ENCODE data around the gene ESR1. TPM values are rescaled to one million over a fixed set of nuclear protein-coding genes. Genes with fewer than 3 reads are reported as not detected.
"Not testable (repeated sequence)": the region's sequence is repeated elsewhere in the genome, so short reads cannot be mapped to it uniquely, and the experiment has no call there.

ESR1 gene
- total and polyA plus RNA-seq, 2 donors (not counting 3 experiments of a cell fraction or from before 2014, with no cell fraction given) = 0.01 TPM; not detected in 1

DNA sequence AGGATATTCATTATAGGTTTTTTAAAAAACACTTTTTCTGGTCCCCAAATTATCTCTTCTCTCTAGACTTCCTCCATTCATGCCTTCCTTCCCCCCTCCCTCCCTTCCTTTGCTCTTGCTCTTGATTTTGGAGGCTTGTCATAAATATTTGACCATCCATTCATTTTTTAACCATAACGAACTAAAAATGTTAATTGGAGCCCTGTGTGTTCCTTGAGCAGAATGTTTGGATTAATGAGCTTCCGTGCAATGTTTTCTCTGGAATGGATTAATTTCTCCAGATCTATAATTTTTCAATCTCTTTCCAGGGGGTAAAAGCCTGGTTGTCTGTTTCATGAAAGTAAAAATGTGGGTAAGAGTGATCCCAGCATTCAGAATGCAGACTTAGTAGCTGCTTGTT lies 155.5 kb downstream of the ESR1 start:
- H3K4me3 ChIP-seq (replicated peaks in 1 of 3; ENCODE audit: insufficient read depth in 1 of 3, low read depth in 1 of 3, low read length in 3 of 3) = no peak overlapping the region
- no peak overlapping the region for H3K4me2 ChIP-seq (ENCODE audit: insufficient read depth, low read length)
- ChIA-PET POLR2A (no interaction called here), CTCF (interaction anchor here (1.2 kb wide), 1 partner anchor 162 kb away, joined by 5 read pairs; no protein-coding TSS in a partner anchor)
- H3K36me3 ChIP-seq (ENCODE audit: control insufficient read depth in 2 of 2, extremely low read depth in 1 of 2, insufficient read depth in 2 of 2, low read length in 2 of 2) = no peaks in the 10 kb centered on the region
- H3K9me1 ChIP-seq (replicated peaks; ENCODE audit: control insufficient read depth, extremely low read depth, insufficient read depth, low read length) = no peaks in the 10 kb centered on the region
- H3K27me3 ChIP-seq (ENCODE audit: control insufficient read depth in 2 of 2, insufficient read depth in 2 of 2, low read length in 2 of 2) = no peaks in the 10 kb centered on the region
- no peaks in the 10 kb centered on the region for H4K20me1 ChIP-seq (replicated peaks; ENCODE audit: control insufficient read depth, extremely low read depth, insufficient read depth, low read length)
- H3K27ac ChIP-seq (ENCODE audit: insufficient read depth, low read depth, low read length) = no peak overlapping the region
- H3K9ac ChIP-seq (replicated peaks; ENCODE audit: extremely low read depth, insufficient read depth, low read length) = no peak overlapping the region
- no peaks in the 10 kb centered on the region for H3K9me3 ChIP-seq (replicated peaks; ENCODE audit: control insufficient read depth, insufficient read depth, low read length)
- no peak for DNase-seq (ENCODE audit: low read depth, low spot score)
- no TSS peak for BruUV-seq (replicated peaks)
- no peaks in the 10 kb centered on the region for H3K4me1 ChIP-seq (ENCODE audit: control insufficient read depth, extremely low read depth, insufficient read depth, low read length)
- H2AFZ ChIP-seq (ENCODE audit: low read depth, low read length) = no peak overlapping the region
- H3K79me2 ChIP-seq (ENCODE audit: control insufficient read depth, insufficient read depth, low read length) = no peaks in the 10 kb centered on the region
- dilution Hi-C loops (cut with MboI; ENCODE audit: extremely low pct_ligation_motif_present, low sequenced_read_pairs) (no loop called here), intact Hi-C loops (cut with micrococcal nuclease) (no loop called here)
- no peak for FAIRE-seq
- no peak for TF ChIP-seq MYC (IDR thresholded peaks at IDR 0.05; ENCODE audit: low read depth, low read length)
- no peak for TF ChIP-seq FOS (IDR thresholded peaks at IDR 0.05; ENCODE audit: borderline replicate concordance, insufficient read depth, low read length)
- TF ChIP-seq, protein P1, sequence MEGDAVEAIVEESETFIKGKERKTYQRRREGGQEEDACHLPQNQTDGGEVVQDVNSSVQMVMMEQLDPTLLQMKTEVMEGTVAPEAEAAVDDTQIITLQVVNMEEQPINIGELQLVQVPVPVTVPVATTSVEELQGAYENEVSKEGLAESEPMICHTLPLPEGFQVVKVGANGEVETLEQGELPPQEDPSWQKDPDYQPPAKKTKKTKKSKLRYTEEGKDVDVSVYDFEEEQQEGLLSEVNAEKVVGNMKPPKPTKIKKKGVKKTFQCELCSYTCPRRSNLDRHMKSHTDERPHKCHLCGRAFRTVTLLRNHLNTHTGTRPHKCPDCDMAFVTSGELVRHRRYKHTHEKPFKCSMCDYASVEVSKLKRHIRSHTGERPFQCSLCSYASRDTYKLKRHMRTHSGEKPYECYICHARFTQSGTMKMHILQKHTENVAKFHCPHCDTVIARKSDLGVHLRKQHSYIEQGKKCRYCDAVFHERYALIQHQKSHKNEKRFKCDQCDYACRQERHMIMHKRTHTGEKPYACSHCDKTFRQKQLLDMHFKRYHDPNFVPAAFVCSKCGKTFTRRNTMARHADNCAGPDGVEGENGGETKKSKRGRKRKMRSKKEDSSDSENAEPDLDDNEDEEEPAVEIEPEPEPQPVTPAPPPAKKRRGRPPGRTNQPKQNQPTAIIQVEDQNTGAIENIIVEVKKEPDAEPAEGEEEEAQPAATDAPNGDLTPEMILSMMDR (IDR thresholded peaks at IDR 0.05; ENCODE audit: extremely low read depth in 1 of 2, insufficient read depth in 1 of 2, low read depth in 1 of 2, low read length in 2 of 2) = no peak
- TF ChIP-seq GATA2 (IDR thresholded peaks at IDR 0.05; ENCODE audit: insufficient read depth, insufficient read length, low read depth, low read length) = no peak
- TF ChIP-seq POLR2A (IDR thresholded peaks at IDR 0.05; ENCODE audit: low read depth, low read length) = no peak
- TF ChIP-seq EZH2 (IDR thresholded peaks at IDR 0.05; ENCODE audit: borderline replicate concordance, low read depth, low read length, severe bottlenecking) = no peak
- TF ChIP-seq, protein P2, sequence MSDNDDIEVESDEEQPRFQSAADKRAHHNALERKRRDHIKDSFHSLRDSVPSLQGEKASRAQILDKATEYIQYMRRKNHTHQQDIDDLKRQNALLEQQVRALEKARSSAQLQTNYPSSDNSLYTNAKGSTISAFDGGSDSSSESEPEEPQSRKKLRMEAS (IDR thresholded peaks at IDR 0.05; ENCODE audit: insufficient read depth, insufficient read length) = no peak
- no peak for TF ChIP-seq JUN (IDR thresholded peaks at IDR 0.05; ENCODE audit: borderline replicate concordance, insufficient read depth, insufficient read length, low read depth)
- no peak for TF ChIP-seq POLR2AphosphoS5 (IDR thresholded peaks at IDR 0.05; ENCODE audit: insufficient read depth, low read depth, low read length)

DNA sequence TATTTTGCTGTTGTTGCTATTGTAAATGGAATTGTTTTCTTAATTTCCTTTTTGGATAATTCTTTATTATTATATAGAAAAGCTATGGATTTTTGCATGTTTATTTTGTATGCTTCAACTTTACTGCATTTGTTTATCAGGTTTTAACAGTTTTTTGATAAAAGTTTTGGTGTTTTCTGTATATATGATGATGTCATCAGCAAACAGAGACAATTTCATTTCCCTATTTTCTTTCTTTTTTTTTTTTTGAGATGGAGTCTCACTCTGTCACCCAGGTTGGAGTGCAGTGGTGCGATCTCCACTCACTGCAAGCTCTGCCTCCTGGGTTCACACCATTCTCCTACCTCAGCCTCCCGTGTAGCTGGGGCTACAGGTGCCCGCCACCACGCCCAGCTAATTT lies 156.9 kb downstream of the ESR1 start:
- DNase-seq (ENCODE audit: low read depth, low spot score); H3K4me3 ChIP-seq (replicated peaks in 1 of 3; ENCODE audit: insufficient read depth in 1 of 3, low read depth in 1 of 3, low read length in 3 of 3); H3K27ac ChIP-seq (ENCODE audit: insufficient read depth, low read depth, low read length); H3K4me2 ChIP-seq (ENCODE audit: insufficient read depth, low read length); H3K4me1 ChIP-seq (ENCODE audit: control insufficient read depth, extremely low read depth, insufficient read depth, low read length); H3K79me2 ChIP-seq (ENCODE audit: control insufficient read depth, insufficient read depth, low read length); H4K20me1 ChIP-seq (replicated peaks; ENCODE audit: control insufficient read depth, extremely low read depth, insufficient read depth, low read length); H3K9me1 ChIP-seq (replicated peaks; ENCODE audit: control insufficient read depth, extremely low read depth, insufficient read depth, low read length); intact Hi-C loops (cut with micrococcal nuclease); POLR2A ChIA-PET; H3K9me3 ChIP-seq (replicated peaks; ENCODE audit: control insufficient read depth, insufficient read depth, low read length); H3K9ac ChIP-seq (replicated peaks; ENCODE audit: extremely low read depth, insufficient read depth, low read length); BruUV-seq (replicated peaks); H3K27me3 ChIP-seq (ENCODE audit: control insufficient read depth in 2 of 2, insufficient read depth in 2 of 2, low read length in 2 of 2); FAIRE-seq; H2AFZ ChIP-seq (ENCODE audit: low read depth, low read length); H3K36me3 ChIP-seq (ENCODE audit: control insufficient read depth in 2 of 2, extremely low read depth in 1 of 2, insufficient read depth in 2 of 2, low read length in 2 of 2); dilution Hi-C loops (cut with MboI; ENCODE audit: extremely low pct_ligation_motif_present, low sequenced_read_pairs): not testable (repeated sequence)
- CTCF ChIA-PET = interaction anchor here (1.0 to 1.2 kb wide), 2 partner anchors 61 to 160 kb away, joined by 3 to 5 read pairs; no protein-coding TSS in a partner anchor
